SJCRH30 (cell line): ENCODE measurements around the gene TPP2. TPM values are rescaled to one million over a fixed set of nuclear protein-coding genes. Genes with fewer than 3 reads are reported as not detected.

Experiments
- DNase-seq, 2 experiments: peaks; one replicate each; pipeline ENCODE4 v3.0.0-alpha.2; 2015 to 2020
- H3K27ac ChIP-seq: fragments of 250-450 bp; sonication (Bioruptor Pico); 2 replicates; pipeline ENCODE4 v1.5.1; 2020; ENCODE audit warnings: mild to moderate bottlenecking, moderate library complexity
- H3K27me3 ChIP-seq: fragments of 250-450 bp; sonication (Bioruptor Pico); 2 replicates; pipeline ENCODE4 v1.5.1; 2020; ENCODE audit warnings: mild to moderate bottlenecking, moderate library complexity
- H3K36me3 ChIP-seq: fragments of 250-450 bp; sonication (Bioruptor Pico); 2 replicates; pipeline ENCODE4 v1.5.1; 2020; ENCODE audit warnings: mild to moderate bottlenecking, moderate library complexity
- H3K4me1 ChIP-seq: fragments of 250-450 bp; sonication (Bioruptor Pico); 2 replicates; pipeline ENCODE4 v1.5.1; 2020; ENCODE audit warnings: mild to moderate bottlenecking, moderate library complexity
- H3K4me3 ChIP-seq: fragments of 250-450 bp; sonication (Bioruptor Pico); 2 replicates; pipeline ENCODE4 v1.5.1; 2020; ENCODE audit warnings: mild to moderate bottlenecking, moderate library complexity
- H3K9me3 ChIP-seq: fragments of 250-450 bp; sonication (Bioruptor Pico); replicated peaks from 2 replicates; pipeline ENCODE4 v1.5.1; 2020; ENCODE audit warnings: mild to moderate bottlenecking, moderate library complexity
- total RNA-seq: library from RNA; depleted of rRNA; stranded (reverse); fragments of >200 nt; shearing (Covaris generic); gene quantifications from 2 replicates; pipeline ENCODE4 v1.2.3, GENCODE V29; 2014

TPP2 gene
- total RNA-seq, 1 experiment from 2014 or later, result 84.6 TPM

- Histone ChIP-seq H3K27me3 (no peaks in the 10 kb centered on the region), H3K9me3 (no peaks in the 10 kb centered on the region), H3K27ac (no peak overlapping the region), H3K36me3 (peaks cover 28% of the 10 kb centered on the region), H3K4me1 (no peaks in the 10 kb centered on the region), H3K4me3 (no peak overlapping the region)
- no peak for DNase-seq
Observed at GRCh38 chr13:102682211-102682610, 85.4 kb downstream of the TPP2 start.

DNA sequence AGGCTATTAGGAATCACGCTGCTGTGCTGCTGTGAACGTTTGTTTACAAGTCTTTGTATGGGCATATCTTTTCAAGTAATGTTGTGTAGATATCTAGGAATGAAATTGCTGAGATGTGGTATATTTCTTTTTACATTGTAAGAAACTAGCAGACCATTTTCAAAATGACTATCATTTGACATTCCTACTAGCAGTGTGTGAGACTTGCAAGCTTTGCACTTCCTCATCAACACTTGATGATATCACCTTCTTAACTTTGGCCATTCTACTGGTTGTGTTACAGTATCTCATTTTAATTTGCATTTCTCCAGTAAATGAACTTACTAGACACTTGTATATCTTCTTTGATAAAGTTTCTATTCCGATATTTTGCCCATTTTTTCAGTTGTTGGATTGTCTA, 85.9 kb downstream of the TPP2 start:
- peaks cover 23% of the 10 kb centered on the region for H3K36me3 ChIP-seq
- no peaks in the 10 kb centered on the region for H3K9me3 ChIP-seq
- no peak overlapping the region for H3K27ac ChIP-seq
- no peaks in the 10 kb centered on the region for H3K27me3 ChIP-seq
- no peaks in the 10 kb centered on the region for H3K4me1 ChIP-seq
- no peak for DNase-seq
- H3K4me3 ChIP-seq, result no peak overlapping the region

DNA sequence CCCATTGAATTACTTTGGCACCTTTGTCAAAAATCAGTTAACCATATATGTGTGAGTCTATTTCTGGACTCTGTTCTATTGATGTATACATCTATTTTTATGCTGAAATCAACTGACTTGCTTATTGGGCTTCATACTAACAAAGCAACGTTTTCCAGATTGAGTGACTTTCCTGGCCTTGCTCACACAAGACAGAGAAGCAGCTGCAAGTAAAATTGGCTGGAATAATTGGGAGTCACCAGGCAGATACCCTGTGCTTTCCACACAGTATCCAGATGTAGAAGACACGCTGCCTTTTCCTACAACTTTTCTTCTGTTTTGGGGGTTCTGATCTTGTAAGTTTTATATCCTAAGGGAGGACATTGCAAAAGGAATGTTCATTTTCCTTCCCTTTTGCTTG, 86.9 kb downstream of the TPP2 start:
- no peaks in the 10 kb centered on the region for H3K4me1 ChIP-seq
- H3K27me3 ChIP-seq, result no peaks in the 10 kb centered on the region
- DNase-seq, result no peak
- H3K27ac ChIP-seq, result no peak overlapping the region
- H3K9me3 ChIP-seq, result no peaks in the 10 kb centered on the region
- no peak overlapping the region for H3K4me3 ChIP-seq
- peaks cover 17% of the 10 kb centered on the region for H3K36me3 ChIP-seq

GRCh38 chr13:102686024-102686423, 89.2 kb downstream of the TPP2 start:
- Histone ChIP-seq H3K36me3 (no peaks in the 10 kb centered on the region), H3K27me3 (no peaks in the 10 kb centered on the region), H3K27ac (no peak overlapping the region), H3K4me3 (no peak overlapping the region), H3K9me3 (no peaks in the 10 kb centered on the region), H3K4me1 (no peaks in the 10 kb centered on the region)
- DNase-seq, result no peak

DNA sequence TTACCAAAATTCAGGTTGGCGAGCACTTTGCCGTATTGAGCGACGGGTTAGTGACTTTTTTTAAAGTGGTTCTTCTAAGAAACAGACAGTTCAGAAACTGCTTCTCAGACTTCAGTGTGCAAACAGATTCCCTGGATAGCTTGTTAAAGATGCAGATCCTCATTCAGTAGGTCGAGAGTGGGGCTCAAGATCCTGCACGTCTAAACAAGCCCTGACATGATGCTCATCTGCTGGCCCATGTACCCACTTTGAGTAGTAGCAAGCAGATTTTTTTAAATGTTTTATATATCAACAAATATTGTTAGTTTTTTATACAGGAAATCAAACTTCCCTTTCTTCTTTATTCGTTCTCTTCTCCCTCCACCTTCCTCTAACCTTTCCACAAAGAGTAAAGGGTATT, 90.7 kb downstream of the TPP2 start:
- no peak overlapping the region for H3K4me3 ChIP-seq

DNA sequence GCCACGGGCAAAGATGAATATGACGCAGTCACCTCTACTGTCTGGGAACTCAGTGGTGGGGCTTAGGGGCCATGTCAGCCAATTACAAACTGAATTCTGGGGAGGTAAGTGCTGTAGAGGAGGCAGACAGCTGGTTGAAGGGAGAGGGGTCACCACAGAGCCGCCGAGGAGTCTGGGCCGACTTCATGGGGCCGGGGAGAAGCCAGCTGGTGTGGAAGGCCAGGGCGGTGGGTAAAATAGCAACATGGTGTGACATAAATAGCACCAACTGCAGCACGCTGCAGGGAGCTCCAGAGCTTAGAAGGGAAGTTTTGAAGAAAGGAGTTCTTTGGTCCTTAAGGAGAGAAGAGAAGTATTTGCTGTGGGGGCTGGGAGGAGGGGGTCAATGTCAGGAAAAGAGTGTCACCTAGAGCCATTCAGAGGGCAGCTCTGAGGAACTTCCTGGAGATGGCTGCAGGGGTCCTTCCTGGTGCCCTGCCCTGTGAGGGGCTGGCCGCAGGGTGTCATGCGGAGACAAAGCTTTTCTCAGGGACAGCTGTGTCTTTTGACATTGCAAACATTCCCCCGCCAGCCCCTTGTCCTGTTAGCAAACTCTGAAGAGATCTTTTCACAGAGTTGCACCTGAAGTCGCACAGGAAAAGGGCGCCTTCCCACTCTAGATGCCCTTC, 91.7 kb downstream of the TPP2 start:
- H3K4me1 ChIP-seq, result peaks cover under 1% of the 10 kb centered on the region; the same call in 1 of the 2 replicates
- H3K27me3 ChIP-seq, result no peaks in the 10 kb centered on the region
- no peak overlapping the region for H3K4me3 ChIP-seq
- DNase-seq, result peak; percentile 45 to 48
- no peak overlapping the region for H3K27ac ChIP-seq
- no peaks in the 10 kb centered on the region for H3K9me3 ChIP-seq
- H3K36me3 ChIP-seq, result no peaks in the 10 kb centered on the region

More for the DNA sequence above, 90.7 kb downstream of the TPP2 start:
- no peak overlapping the region for H3K27ac ChIP-seq
- no peaks in the 10 kb centered on the region for H3K4me1 ChIP-seq
- no peaks in the 10 kb centered on the region for H3K36me3 ChIP-seq
- H3K27me3 ChIP-seq, result no peaks in the 10 kb centered on the region
- DNase-seq, result no peak
- no peaks in the 10 kb centered on the region for H3K9me3 ChIP-seq

GRCh38 chr13:102690883-102691282, 94.1 kb downstream of the TPP2 start:
- Histone ChIP-seq H3K27ac (no peak overlapping the region), H3K9me3 (no peaks in the 10 kb centered on the region), H3K36me3 (no peaks in the 10 kb centered on the region), H3K4me3 (no peak overlapping the region), H3K4me1 (peaks cover 2% of the 10 kb centered on the region; the same call in 1 of the 2 replicates), H3K27me3 (no peaks in the 10 kb centered on the region)
- DNase-seq, result no peak

DNA sequence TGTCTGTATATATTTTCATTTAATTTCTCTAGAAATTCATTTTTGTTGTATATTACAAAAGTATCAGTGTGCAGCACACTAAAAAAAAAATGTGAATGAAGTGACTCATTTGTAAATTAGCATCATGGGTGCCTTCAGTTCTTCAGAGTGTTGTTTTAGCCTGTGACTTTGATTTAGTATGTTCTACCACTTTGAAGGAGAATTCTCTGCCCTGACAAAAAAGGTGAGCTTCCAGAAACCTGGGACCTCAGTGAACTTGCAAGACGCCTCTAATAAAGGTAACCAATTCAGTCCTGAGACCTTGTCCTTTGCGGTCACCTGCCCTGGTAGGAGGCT, 95.7 kb downstream of the TPP2 start:
- no peak overlapping the region for H3K27ac ChIP-seq
- no peak overlapping the region for H3K4me3 ChIP-seq
- peaks cover 2% of the 10 kb centered on the region; the same call in 1 of the 2 replicates for H3K4me1 ChIP-seq
- H3K36me3 ChIP-seq, result no peaks in the 10 kb centered on the region
- no peaks in the 10 kb centered on the region for H3K27me3 ChIP-seq
- H3K9me3 ChIP-seq, result no peaks in the 10 kb centered on the region
- DNase-seq, result no peak

DNA sequence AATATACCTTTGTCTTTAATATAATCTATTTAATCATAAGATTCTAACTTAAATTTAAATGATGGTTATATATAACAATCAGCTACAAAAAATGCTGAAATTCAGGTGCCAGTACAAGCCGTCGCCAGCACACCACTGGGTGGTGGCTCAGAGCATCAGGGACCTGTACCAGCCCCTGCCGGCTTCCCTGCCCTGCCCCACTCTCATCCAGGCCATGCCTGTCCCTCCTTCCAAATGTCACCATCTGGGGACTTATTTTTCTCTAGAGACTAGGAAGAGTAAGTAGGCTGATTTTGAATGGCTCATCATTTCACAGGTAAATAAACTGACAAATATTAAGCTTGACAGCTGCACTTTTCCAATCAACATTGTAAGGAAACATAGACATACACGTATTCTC, 96.5 kb downstream of the TPP2 start:
- DNase-seq, result no peak
- no peak overlapping the region for H3K27ac ChIP-seq
- no peaks in the 10 kb centered on the region for H3K9me3 ChIP-seq
- peaks cover 2% of the 10 kb centered on the region; the same call in 1 of the 2 replicates for H3K4me1 ChIP-seq
- no peaks in the 10 kb centered on the region for H3K27me3 ChIP-seq
- no peak overlapping the region for H3K4me3 ChIP-seq
- H3K36me3 ChIP-seq, result no peaks in the 10 kb centered on the region

- Histone ChIP-seq H3K27ac (no peak overlapping the region), H3K9me3 (0 out of 2 replicates have a peak, but pooled peaks cover 2% of the 10 kb centered on the region), H3K4me3 (no peak overlapping the region), H3K36me3 (no peaks in the 10 kb centered on the region), H3K4me1 (peaks cover 2% of the 10 kb centered on the region; the same call in 1 of the 2 replicates), H3K27me3 (no peaks in the 10 kb centered on the region)
- no peak for DNase-seq
Observed at GRCh38 chr13:102693776-102694175, 97.0 kb downstream of the TPP2 start.

DNA sequence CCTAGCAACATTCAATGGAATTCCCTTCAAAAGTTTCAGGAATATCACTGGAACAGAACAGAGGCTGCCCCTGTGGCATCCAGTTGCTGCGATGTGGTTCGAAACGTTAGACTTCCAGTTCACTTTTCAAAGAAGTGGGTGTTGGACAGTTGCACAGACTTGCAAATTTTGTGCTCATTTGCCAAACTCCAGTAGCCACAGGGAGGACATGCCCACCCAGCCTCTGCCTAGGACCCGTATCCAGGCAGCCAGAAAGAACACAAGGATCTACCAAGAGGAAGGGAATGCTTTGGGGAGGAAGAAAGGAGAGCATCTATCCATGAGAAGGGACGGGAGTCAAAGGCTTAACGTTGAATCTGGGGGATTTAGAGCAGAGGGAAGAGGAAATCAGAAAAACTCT, 98.2 kb downstream of the TPP2 start, which contains the start of gene METTL21C:
METTL21C (minus strand) TSS at position 108 of the 400 bp plus-strand sequence. CDS start 546 bp downstream, outside the sequence.
- DNase-seq, result no peak
- Histone ChIP-seq H3K27ac (no peak within 1 kb of the TSS), H3K4me3 (no peak within 1 kb of the TSS)

DNA sequence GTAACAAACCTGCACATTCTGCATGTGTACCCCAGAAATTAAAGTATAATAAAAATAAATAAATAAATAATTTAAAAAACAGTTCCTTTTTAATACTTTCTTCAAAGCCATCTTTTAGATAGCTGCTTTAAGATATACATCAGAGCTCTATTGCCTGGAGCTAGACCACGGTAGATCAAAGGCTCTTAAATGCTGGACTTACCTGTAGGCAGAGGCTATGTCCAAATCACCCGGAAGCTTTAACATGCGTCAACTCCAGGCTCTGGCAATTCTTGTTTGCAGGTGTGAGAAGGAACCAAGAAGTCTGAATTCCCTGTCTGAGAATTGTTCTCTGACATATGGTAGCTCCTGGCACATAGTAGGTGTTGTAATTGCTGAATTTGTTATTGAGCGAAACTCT, 99.7 kb downstream of the TPP2 start:
- Histone ChIP-seq H3K4me3 (no peak overlapping the region), H3K36me3 (no peaks in the 10 kb centered on the region), H3K9me3 (0 out of 2 replicates have a peak, but pooled peaks cover 2% of the 10 kb centered on the region), H3K27me3 (no peaks in the 10 kb centered on the region), H3K4me1 (peaks cover 2% of the 10 kb centered on the region; the same call in 1 of the 2 replicates), H3K27ac (no peak overlapping the region)
- DNase-seq, result no peak

More for the DNA sequence above, 98.2 kb downstream of the TPP2 start, which contains the start of gene METTL21C:
- Histone ChIP-seq H3K9me3 (0 out of 2 replicates have a peak, but pooled peaks cover 2% of the 10 kb centered on the region), H3K4me1 (peaks cover 2% of the 10 kb centered on the region; the same call in 1 of the 2 replicates), H3K36me3 (no peaks in the 10 kb centered on the region), H3K27me3 (no peaks in the 10 kb centered on the region)

- no peaks in the 10 kb centered on the region for H3K27me3 ChIP-seq
Observed at GRCh38 chr13:102697264-102697663, 100.5 kb downstream of the TPP2 start.

DNA sequence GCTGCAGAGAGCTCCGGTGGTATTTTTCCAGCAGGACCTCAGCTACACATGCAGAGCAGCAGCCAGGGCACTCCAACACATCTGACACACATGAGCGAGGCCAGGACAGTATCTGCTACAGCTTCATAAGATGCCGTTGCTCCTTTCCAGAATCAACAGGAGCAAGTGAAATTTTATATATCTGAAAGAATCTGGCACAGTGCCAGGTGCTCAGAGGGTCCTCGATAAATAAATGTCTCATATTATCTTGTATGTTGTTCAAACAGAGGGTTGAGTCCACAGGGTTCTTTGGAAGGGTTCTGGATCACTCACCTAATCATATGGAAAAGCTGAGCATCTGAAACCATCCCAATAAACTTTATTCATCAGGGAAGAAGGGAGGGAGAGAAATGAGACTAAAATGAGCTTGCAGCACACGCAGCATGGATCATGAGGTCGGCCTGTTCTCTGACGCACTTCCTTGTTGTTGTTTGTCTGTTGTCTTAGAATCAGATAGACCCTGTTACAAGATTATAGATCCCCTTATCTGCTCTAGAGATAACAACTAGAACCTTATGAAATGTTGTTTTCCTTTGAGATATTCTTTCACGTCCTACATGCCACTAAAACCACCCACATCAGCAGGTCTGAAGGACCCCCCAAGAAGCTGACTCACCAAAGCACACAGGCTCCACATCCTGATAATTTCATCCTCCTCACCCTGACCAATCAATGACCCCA, 101.3 kb downstream of the TPP2 start:
- Histone ChIP-seq H3K4me1 (peaks cover 2% of the 10 kb centered on the region; the same call in 1 of the 2 replicates), H3K4me3 (no peak overlapping the region), H3K36me3 (no peaks in the 10 kb centered on the region), H3K27ac (no peak overlapping the region), H3K27me3 (no peaks in the 10 kb centered on the region), H3K9me3 (0 out of 2 replicates have a peak, but pooled peaks cover 2% of the 10 kb centered on the region)
- DNase-seq, result no peak

More at GRCh38 chr13:102697264-102697663, 100.5 kb downstream of the TPP2 start:
- Histone ChIP-seq H3K9me3 (0 out of 2 replicates have a peak, but pooled peaks cover 2% of the 10 kb centered on the region), H3K36me3 (no peaks in the 10 kb centered on the region), H3K27ac (no peak overlapping the region), H3K4me3 (no peak overlapping the region), H3K4me1 (peaks cover 2% of the 10 kb centered on the region; the same call in 1 of the 2 replicates)
- no peak for DNase-seq

DNA sequence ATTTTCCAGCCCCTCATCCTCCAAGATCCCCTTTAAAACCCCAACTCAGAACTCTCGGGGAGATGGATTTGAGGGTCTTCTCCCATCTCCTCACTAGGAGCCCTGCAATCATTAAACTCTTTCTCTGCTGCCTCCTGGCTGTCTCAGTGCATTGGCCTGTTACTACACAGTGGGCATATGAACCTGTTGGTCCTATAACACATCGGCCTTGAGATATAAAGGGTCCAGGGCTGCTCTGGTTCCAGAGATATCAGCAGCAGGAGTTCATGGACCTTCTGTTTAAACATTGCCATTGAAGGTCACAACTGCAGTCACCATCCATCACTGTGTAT, 101.8 kb downstream of the TPP2 start:
- H3K27ac ChIP-seq, result no peak overlapping the region
- no peak for DNase-seq
- H3K27me3 ChIP-seq, result no peaks in the 10 kb centered on the region

More for the DNA sequence above, 101.8 kb downstream of the TPP2 start:
- H3K36me3 ChIP-seq, result no peaks in the 10 kb centered on the region
- 0 out of 2 replicates have a peak, but pooled peaks cover 2% of the 10 kb centered on the region for H3K9me3 ChIP-seq
- no peaks in the 10 kb centered on the region; the same call in 1 of the 2 replicates for H3K4me1 ChIP-seq
- H3K4me3 ChIP-seq, result no peak overlapping the region
